GM23248 (cell line): Measurements from ENCODE around the gene ULK3.

Experiments used
- EZH2 ChIP-seq: fragments of 200-600 bp; sonication (generic); IDR thresholded peaks from 2 replicates; pipeline ENCODE4 v1.6.1; 2018; ENCODE audit warnings: antibody characterized with exemption, mild to moderate bottlenecking; ENCODE audit not compliant: insufficient read depth, poor library complexity, severe bottlenecking
- EZH2phosphoT487 ChIP-seq: fragments of 200-600 bp; sonication (generic); IDR thresholded peaks from 2 replicates; pipeline ENCODE4 v1.6.1; 2018; ENCODE audit warnings: antibody characterized with exemption, moderate library complexity, mild to moderate bottlenecking, low read depth; ENCODE audit not compliant: insufficient read depth

- no peak for TF ChIP-seq EZH2phosphoT487
- TF ChIP-seq EZH2, result no peak
These were observed 46.5 kb upstream of the ULK3 start for GRCh38 chr15:74889390-74889882.
